Gastroesophageal sphincter (tissue), 3 donors: Measurements from ENCODE around the gene NR3C2.

Experiments
- CTCF ChIP-seq, 4 experiments: fragments of 200-600 bp in 2 of 4; fragments of 450-650 bp in 2 of 4; sonication (generic) in 1 of 4; IDR thresholded peaks; one replicate each; pipeline ENCODE4 v1.5.1; 2017 to 2019; ENCODE audit warnings: antibody characterized with exemption in 4 of 4, mild to moderate bottlenecking in 2 of 4, moderate library complexity in 2 of 4
- POLR2A ChIP-seq, 2 donors: fragments of 450-650 bp; IDR thresholded peaks; one replicate each; pipeline ENCODE4 v1.6.1; 2017; ENCODE audit warnings: antibody characterized with exemption in 2 of 2, mild to moderate bottlenecking in 2 of 2, moderate library complexity in 1 of 2

GRCh38 chr4:148061141-148061481 is 381.1 kb downstream of the NR3C2 start:
- no peak for TF ChIP-seq CTCF (IDR thresholded peaks at IDR 0.05)
- no peak for TF ChIP-seq POLR2A (IDR thresholded peaks at IDR 0.05)
